AG04450 (cell line): ENCODE measurements around the gene SHANK2. TPM values are rescaled to one million over a fixed set of nuclear protein-coding genes. Genes with fewer than 3 reads are reported as not detected.

Experiments used
- CTCF ChIA-PET: fragments of 300-600, 350-600 bp; formaldehyde crosslinking; extraction: SDS; loops from one replicate; lab custom pipeline; 2022; ENCODE audit warnings: antibody characterized with exemption, inconsistent platforms; lab: Charles Lee
- POLR2A ChIA-PET: fragments of 350-600 bp; formaldehyde crosslinking; extraction: SDS; loops from one replicate; lab custom pipeline; 2021; ENCODE audit warnings: antibody characterized with exemption, inconsistent platforms; lab: Yijun Ruan, JAX
- DNase-seq: peaks from one replicate; pipeline ENCODE4 v3.0.0-alpha.2; 2011; ENCODE audit warnings: low read depth, low spot score
- H3K27ac ChIP-seq: one replicate; pipeline ENCODE4 v1.5.1; 2012; ENCODE audit warnings: low read depth, low read length, control low read depth
- H3K27me3 ChIP-seq: one replicate; pipeline ENCODE4 v1.6.0; 2012; ENCODE audit warnings: low read length; ENCODE audit not compliant: control insufficient read depth, insufficient read depth
- H3K4me3 ChIP-seq: 2 replicates; pipeline ENCODE4 v1.5.1; 2011; ENCODE audit warnings: mild to moderate bottlenecking, low read depth, low read length, control low read depth
- H3K9me3 ChIP-seq: 2 replicates; pipeline ENCODE4 v1.5.1; 2012; ENCODE audit warnings: low read length; ENCODE audit not compliant: control insufficient read depth, insufficient read depth
- CTCF ChIP-seq: IDR thresholded peaks from 2 replicates; pipeline ENCODE4 v1.5.1; 2011; ENCODE audit warnings: low read depth, low read length, control low read depth, inconsistent platforms
- polyA plus RNA-seq: library from polyadenylated mRNA; depleted of rRNA; stranded (reverse); fragments of >200 nt; gene quantifications from 2 replicates; pipeline ENCODE4 v1.2.3, GENCODE V29; 2011; rRNA removed

SHANK2 gene
- polyA plus RNA-seq, 1 experiment: 0.72 TPM

- CTCF ChIA-PET: no interaction called here
- POLR2A ChIA-PET: no interaction called here
- no peak for DNase-seq
These were observed 49.8 kb downstream of the SHANK2 start for GRCh38 chr11:71202598-71202944.

More at GRCh38 chr11:71202598-71202944, 49.8 kb downstream of the SHANK2 start:
- no peak for TF ChIP-seq CTCF
- no peak overlapping the region for H3K4me3 ChIP-seq
- peaks cover 57% of the 10 kb centered on the region for H3K9me3 ChIP-seq
- no peaks in the 10 kb centered on the region for H3K27me3 ChIP-seq
- H3K27ac ChIP-seq: no peak overlapping the region

Other genes starting within 250 kb of the SHANK2 start
- 40.2 and 45.8 TPM in 2 replicates for gene DHCR7, start 195.8 kb upstream of the SHANK2 start, polyA plus RNA-seq
- gene NADSYN1, start 200.6 kb upstream of the SHANK2 start, polyA plus RNA-seq: 39.0 and 51.2 TPM in 2 replicates